NB4 (cell line): ENCODE data around the gene TMPRSS2.

Experiments
- MYC ChIP-seq: IDR thresholded peaks from 2 replicates; pipeline ENCODE4 v1.6.1; 2011; ENCODE audit warnings: low read depth, low read length
- POLR2A ChIP-seq: IDR thresholded peaks from 2 replicates; pipeline ENCODE4 v1.6.1; 2011; ENCODE audit warnings: mild to moderate bottlenecking; ENCODE audit not compliant: insufficient read length; ENCODE audit errors: extremely low read depth
- TF ChIP-seq, protein P1 (sequence below): IDR thresholded peaks from one replicate; pipeline ENCODE4 v1.5.1; 2012; ENCODE audit warnings: low read depth, low read length

DNA sequence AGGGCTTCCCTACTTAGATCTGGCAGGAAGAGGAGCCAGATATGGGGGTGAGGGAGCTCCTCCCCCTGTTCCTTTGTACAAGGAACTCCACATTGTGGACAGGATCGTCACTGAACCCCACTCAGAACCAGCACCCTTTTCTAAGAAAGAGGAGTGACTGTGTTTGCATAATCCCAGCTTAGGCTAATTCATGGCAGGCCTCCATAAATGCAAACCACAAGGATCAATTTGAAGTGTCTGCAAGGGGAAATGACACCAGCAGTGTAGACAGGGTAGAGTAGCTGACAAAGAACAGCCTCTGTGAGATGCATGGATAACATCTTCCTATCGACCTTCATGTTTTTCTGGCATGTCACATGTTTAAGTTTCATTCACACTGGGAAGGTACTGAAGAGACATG lies 70.2 kb downstream of the TMPRSS2 start:
- TF ChIP-seq, protein P1, sequence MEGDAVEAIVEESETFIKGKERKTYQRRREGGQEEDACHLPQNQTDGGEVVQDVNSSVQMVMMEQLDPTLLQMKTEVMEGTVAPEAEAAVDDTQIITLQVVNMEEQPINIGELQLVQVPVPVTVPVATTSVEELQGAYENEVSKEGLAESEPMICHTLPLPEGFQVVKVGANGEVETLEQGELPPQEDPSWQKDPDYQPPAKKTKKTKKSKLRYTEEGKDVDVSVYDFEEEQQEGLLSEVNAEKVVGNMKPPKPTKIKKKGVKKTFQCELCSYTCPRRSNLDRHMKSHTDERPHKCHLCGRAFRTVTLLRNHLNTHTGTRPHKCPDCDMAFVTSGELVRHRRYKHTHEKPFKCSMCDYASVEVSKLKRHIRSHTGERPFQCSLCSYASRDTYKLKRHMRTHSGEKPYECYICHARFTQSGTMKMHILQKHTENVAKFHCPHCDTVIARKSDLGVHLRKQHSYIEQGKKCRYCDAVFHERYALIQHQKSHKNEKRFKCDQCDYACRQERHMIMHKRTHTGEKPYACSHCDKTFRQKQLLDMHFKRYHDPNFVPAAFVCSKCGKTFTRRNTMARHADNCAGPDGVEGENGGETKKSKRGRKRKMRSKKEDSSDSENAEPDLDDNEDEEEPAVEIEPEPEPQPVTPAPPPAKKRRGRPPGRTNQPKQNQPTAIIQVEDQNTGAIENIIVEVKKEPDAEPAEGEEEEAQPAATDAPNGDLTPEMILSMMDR, result no peak
- TF ChIP-seq POLR2A (no peak), MYC (no peak)
